Measurements from ENCODE around the gene SBF2. TPM values are rescaled to one million over a fixed set of nuclear protein-coding genes. Genes with fewer than 3 reads are reported as not detected.
A peak's percentile ranks its signal among the peaks of the same experiment; 100 is the strongest.

SBF2 gene
- total RNA-seq, 4 donors from 2014 or later = 19.3 to 28.1 (median 25.8) TPM

DNA sequence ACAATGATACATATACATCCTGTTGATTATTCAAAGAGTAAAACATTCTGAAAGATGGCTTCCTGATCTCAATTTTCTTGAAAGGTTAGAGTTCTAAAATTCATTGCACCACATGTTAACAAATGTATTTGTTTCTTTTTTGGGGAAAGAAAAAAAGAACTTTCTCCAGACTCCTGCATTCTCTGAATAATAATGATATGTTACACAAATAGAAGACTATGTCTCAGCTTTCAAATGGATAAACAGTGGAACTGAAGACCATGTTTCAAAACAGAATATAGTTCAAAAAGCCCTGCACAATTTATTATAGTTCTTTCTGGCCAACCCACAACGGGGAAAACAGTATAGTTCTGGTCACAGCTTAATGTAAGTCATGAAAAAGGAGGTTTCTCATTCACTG is 277.0 kb downstream of the SBF2 start:
- Histone ChIP-seq H3K27me3 (no peaks in the 10 kb centered on the region), H3K27ac (no peak overlapping the region), H3K4me1 (no peaks in the 10 kb centered on the region), H3K4me3 (no peak overlapping the region), H3K9me3 (peaks cover 0 to 1% (median 0%) of the 10 kb centered on the region in 3 donors), H3K36me3 (no peaks in the 10 kb centered on the region)
- ATAC-seq (no peak), DNase-seq (no peak)
- TF ChIP-seq POLR2A (IDR thresholded peaks at IDR 0.05) = no peak
- TF ChIP-seq, protein P1, sequence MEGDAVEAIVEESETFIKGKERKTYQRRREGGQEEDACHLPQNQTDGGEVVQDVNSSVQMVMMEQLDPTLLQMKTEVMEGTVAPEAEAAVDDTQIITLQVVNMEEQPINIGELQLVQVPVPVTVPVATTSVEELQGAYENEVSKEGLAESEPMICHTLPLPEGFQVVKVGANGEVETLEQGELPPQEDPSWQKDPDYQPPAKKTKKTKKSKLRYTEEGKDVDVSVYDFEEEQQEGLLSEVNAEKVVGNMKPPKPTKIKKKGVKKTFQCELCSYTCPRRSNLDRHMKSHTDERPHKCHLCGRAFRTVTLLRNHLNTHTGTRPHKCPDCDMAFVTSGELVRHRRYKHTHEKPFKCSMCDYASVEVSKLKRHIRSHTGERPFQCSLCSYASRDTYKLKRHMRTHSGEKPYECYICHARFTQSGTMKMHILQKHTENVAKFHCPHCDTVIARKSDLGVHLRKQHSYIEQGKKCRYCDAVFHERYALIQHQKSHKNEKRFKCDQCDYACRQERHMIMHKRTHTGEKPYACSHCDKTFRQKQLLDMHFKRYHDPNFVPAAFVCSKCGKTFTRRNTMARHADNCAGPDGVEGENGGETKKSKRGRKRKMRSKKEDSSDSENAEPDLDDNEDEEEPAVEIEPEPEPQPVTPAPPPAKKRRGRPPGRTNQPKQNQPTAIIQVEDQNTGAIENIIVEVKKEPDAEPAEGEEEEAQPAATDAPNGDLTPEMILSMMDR (IDR thresholded peaks at IDR 0.05 in 4 of 5, conservative IDR thresholded peaks at IDR 0.05 in 1 of 5) = no peak
- intact Hi-C loops (cut with DNase I; ENCODE audit: low total_unique reads) (no loop called here), in situ Hi-C loops (cut with MboI; ENCODE audit: low sequenced_read_pairs in 4 of 4) (no loop called here)

DNA sequence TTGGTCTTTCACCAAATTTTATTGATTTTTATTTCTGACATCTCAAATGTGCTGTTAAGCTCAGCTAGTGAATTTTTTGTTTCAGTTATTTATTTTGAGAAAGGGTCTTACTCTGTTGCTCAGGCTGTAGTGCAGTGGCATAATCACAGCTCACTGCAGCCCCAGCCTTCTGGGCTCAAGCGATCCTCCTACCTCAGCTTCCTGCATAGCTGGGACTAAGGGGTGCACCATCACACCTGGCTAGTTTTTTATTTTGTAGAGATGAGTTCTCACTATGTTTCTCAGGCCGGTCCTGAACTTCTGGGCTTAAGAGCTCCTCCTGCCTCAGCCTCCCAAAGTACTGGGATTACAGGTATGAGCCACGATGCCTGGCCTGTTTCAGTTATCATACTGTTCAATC is 282.0 kb downstream of the SBF2 start:
- Histone ChIP-seq H3K36me3 (no peaks in the 10 kb centered on the region), H3K27me3 (no peaks in the 10 kb centered on the region), H3K4me3 (no peak overlapping the region), H3K4me1 (no peaks in the 10 kb centered on the region), H3K9me3 (peaks cover 0 to 6% (median 0%) of the 10 kb centered on the region in 3 donors), H3K27ac (no peak overlapping the region)
- DNase-seq (no peak), ATAC-seq (no peak)
- TF ChIP-seq, protein P1 (IDR thresholded peaks at IDR 0.05 in 4 of 5, conservative IDR thresholded peaks at IDR 0.05 in 1 of 5) = no peak
- no peak for TF ChIP-seq POLR2A (IDR thresholded peaks at IDR 0.05)
- intact Hi-C loops (cut with DNase I; ENCODE audit: low total_unique reads) (no loop called here), in situ Hi-C loops (cut with MboI; ENCODE audit: low sequenced_read_pairs in 4 of 4) (no loop called here)

DNA sequence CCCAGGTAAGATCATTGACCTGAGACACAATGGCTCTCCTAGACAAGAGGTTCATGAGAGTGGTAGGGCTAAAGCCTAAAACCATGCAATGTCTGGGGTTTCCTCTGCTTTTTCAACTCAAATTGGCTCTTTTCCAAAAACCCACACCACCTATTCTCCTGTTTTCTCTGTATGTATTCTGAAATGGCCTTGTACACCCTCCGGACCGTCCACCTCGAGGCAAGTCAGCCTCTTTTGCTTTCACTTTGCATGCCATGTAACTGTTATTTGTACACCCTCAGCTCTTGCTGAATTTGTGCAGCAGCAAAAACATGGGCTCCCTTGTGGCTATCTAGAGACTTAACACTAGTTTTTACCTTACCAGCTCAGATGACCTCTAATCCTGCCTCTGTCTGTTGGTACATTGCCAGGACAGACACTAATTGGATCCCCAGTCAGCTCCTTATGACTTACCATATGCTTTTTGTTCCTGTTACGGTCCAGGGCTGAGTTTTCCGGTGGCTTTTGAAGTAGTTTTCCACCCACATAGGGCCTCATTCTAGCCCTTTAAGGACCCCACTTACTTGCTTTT is 288.0 kb downstream of the SBF2 start:
- no peaks in the 10 kb centered on the region for H3K27me3 ChIP-seq
- TF ChIP-seq, protein P1 (IDR thresholded peaks at IDR 0.05 in 4 of 5, conservative IDR thresholded peaks at IDR 0.05 in 1 of 5) = no peak
- TF ChIP-seq POLR2A (IDR thresholded peaks at IDR 0.05) = no peak
- intact Hi-C loops (cut with DNase I; ENCODE audit: low total_unique reads) (no loop called here), in situ Hi-C loops (cut with MboI; ENCODE audit: low sequenced_read_pairs in 4 of 4) (no loop called here)
- no peak overlapping the region for H3K27ac ChIP-seq
- ATAC-seq = no peak
- DNase-seq = no peak
- peak overlapping the region in 2 of 4 donors; percentile 0 to 13 for H3K4me3 ChIP-seq
- H3K9me3 ChIP-seq = no peaks in the 10 kb centered on the region
- no peaks in the 10 kb centered on the region for H3K36me3 ChIP-seq
- H3K4me1 ChIP-seq = no peaks in the 10 kb centered on the region

DNA sequence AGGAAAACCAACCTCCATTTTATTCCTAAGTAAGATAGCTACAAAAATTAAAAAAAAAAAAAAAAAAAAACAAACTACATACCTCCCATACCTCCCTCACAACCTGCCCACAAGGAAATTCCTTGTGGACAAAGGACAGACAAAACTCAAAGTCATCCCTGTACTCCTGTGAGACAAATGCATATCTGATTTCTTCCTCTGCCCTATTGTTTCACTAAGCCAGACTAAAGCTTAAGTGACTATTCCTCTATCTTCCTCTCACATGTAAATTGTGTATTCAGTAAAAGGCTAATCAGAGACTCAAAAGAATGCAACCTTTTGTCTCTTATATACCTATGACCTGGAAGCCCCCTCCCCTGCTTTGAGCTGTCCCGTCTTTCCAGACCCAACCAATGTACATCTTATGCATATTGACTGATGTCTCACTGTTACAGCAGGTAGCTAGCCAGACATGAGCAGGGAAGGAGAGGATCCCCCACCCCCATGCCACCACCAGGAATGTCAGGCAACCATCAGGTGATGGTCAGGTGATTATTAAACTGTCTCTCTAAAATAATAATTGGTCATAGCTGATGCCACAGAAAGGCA is 289.4 kb downstream of the SBF2 start:
- TF ChIP-seq POLR2A (IDR thresholded peaks at IDR 0.05) = no peak
- TF ChIP-seq, protein P1 (IDR thresholded peaks at IDR 0.05 in 4 of 5, conservative IDR thresholded peaks at IDR 0.05 in 1 of 5) = no peak
- no peaks in the 10 kb centered on the region for H3K27me3 ChIP-seq
- DNase-seq = no peak
- in situ Hi-C loops (cut with MboI; ENCODE audit: low sequenced_read_pairs in 4 of 4) = no loop called here
- no peaks in the 10 kb centered on the region for H3K4me1 ChIP-seq
- no peaks in the 10 kb centered on the region for H3K36me3 ChIP-seq
- intact Hi-C loops (cut with DNase I; ENCODE audit: low total_unique reads) = no loop called here
- H3K9me3 ChIP-seq = no peaks in the 10 kb centered on the region
- no peak overlapping the region for H3K4me3 ChIP-seq
- no peak for ATAC-seq
- no peak overlapping the region for H3K27ac ChIP-seq

All from gastrocnemius medialis (tissue), 4 donors.